Activated CD4-positive, alpha-beta T cell treated with anti-CD3 and anti-CD28 coated beads, Interleukin-2, amount 50 U/mL, for 24 hours (primary cell): ENCODE measurements around the gene TFB2M.

ENCODE experiments used
- DNase-seq, 2 donors: peaks; one replicate each; pipeline ENCODE4 v3.0.0-alpha.2; 2020; ENCODE audit warnings: low read depth in 1 of 2, low spot score in 1 of 2

Gene TFB2M

GRCh38 chr1:246513619-246514343, 52.3 kb downstream of the TFB2M start:
- no peak for DNase-seq

GRCh38 chr1:246513041-246513440, 53.0 kb downstream of the TFB2M start:
- no peak for DNase-seq

GRCh38 chr1:246512635-246513034, 53.4 kb downstream of the TFB2M start:
- no peak for DNase-seq

- no peak for DNase-seq
Observed at GRCh38 chr1:246512230-246512629, 53.8 kb downstream of the TFB2M start.

- DNase-seq = no peak
Observed at GRCh38 chr1:246511203-246511602, 54.9 kb downstream of the TFB2M start.

GRCh38 chr1:246510147-246511030, 55.7 kb downstream of the TFB2M start:
- DNase-seq = no peak

GRCh38 chr1:246508897-246509688, 57.0 kb downstream of the TFB2M start:
- DNase-seq = no peak

GRCh38 chr1:246506674-246507481, 59.2 kb downstream of the TFB2M start, which contains the start of gene SMYD3:
TSS of gene SMYD3 (minus strand) at chr1:246507279.
- DNase-seq = peak; percentile 54 to 57

- peak in 1 of 2 donors; percentile 6 for DNase-seq
Observed at GRCh38 chr1:246506367-246506673, 59.7 kb downstream of the TFB2M start.

- no peak for DNase-seq
Observed at GRCh38 chr1:246503341-246503740, 62.7 kb downstream of the TFB2M start.

- DNase-seq = peak in 1 of 2 donors; percentile 35
Observed at GRCh38 chr1:246497331-246497915, 68.6 kb downstream of the TFB2M start.

- peak in 1 of 2 donors; percentile 17 for DNase-seq
Observed at GRCh38 chr1:246492611-246493245, 73.3 kb downstream of the TFB2M start.

- no peak for DNase-seq
Observed at GRCh38 chr1:246491551-246492053, 74.5 kb downstream of the TFB2M start.
